Measurements from ENCODE around the gene C16orf78. TPM values are rescaled to one million over a fixed set of nuclear protein-coding genes. Genes with fewer than 3 reads are reported as not detected.

The C16orf78 gene
- total RNA-seq, 1 donor = not detected

GRCh38 chr16:49434733-49435132 lies 61.1 kb downstream of the C16orf78 start:
- TF ChIP-seq, protein P1, sequence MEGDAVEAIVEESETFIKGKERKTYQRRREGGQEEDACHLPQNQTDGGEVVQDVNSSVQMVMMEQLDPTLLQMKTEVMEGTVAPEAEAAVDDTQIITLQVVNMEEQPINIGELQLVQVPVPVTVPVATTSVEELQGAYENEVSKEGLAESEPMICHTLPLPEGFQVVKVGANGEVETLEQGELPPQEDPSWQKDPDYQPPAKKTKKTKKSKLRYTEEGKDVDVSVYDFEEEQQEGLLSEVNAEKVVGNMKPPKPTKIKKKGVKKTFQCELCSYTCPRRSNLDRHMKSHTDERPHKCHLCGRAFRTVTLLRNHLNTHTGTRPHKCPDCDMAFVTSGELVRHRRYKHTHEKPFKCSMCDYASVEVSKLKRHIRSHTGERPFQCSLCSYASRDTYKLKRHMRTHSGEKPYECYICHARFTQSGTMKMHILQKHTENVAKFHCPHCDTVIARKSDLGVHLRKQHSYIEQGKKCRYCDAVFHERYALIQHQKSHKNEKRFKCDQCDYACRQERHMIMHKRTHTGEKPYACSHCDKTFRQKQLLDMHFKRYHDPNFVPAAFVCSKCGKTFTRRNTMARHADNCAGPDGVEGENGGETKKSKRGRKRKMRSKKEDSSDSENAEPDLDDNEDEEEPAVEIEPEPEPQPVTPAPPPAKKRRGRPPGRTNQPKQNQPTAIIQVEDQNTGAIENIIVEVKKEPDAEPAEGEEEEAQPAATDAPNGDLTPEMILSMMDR (IDR thresholded peaks at IDR 0.05; ENCODE audit: insufficient read depth, low read depth, low read length) = no peak

GRCh38 chr16:49436181-49436580 lies 62.6 kb downstream of the C16orf78 start:
- TF ChIP-seq, protein P1 (IDR thresholded peaks at IDR 0.05; ENCODE audit: insufficient read depth, low read depth, low read length) = no peak
- H3K4me3 ChIP-seq (ENCODE audit: low read depth, low read length) = no peak overlapping the region
- DNase-seq (ENCODE audit: low read depth) = no peak

More at GRCh38 chr16:49434733-49435132, 61.1 kb downstream of the C16orf78 start:
- DNase-seq (ENCODE audit: low read depth) = no peak
- H3K4me3 ChIP-seq (ENCODE audit: low read depth, low read length) = no peak overlapping the region

DNA sequence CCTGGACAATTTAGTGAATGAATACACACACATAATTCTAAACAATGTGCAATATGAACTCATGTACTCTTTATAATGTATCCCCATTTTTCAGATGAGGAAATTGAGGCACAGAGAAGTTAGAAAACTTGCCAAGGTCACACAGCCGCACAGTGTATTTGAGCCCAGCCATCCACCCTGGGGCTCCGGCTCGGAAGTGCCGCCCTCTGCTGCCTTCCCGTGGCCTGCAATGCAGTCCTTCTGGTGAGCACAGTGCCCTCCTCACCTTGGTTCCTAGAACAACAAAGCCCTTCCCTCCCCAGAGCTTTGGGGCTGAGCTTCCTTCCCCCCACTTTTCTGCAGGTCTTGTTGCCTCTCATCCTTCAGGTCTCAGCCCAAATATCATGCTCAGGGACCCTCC lies 63.7 kb downstream of the C16orf78 start:
- no peak for DNase-seq (ENCODE audit: low read depth)
- no peak overlapping the region for H3K4me3 ChIP-seq (ENCODE audit: low read depth, low read length)
- TF ChIP-seq, protein P1 (IDR thresholded peaks at IDR 0.05; ENCODE audit: insufficient read depth, low read depth, low read length) = no peak

DNA sequence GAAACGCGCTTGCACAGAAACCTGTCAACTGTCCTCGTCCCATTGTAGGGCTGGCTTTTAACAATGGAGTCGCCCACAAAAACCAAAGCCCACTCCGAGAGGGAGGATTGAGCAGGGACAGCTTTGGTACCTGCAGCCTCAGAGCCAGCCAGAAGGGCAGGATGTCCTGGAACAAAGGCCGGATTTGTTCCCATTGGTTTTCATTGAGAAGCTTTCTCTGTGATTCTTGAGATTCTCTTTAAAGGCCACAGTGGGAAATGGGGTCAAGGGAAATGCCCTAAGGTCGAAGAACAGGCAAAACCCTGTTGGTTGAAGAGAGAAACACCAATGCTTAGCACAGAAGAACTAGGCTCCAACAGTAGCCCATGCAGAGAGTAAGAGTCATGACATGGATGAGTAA lies 65.4 kb downstream of the C16orf78 start:
- TF ChIP-seq, protein P1 (IDR thresholded peaks at IDR 0.05; ENCODE audit: insufficient read depth, low read depth, low read length) = no peak
- H3K4me3 ChIP-seq (ENCODE audit: low read depth, low read length) = no peak overlapping the region
- no peak for DNase-seq (ENCODE audit: low read depth)

DNA sequence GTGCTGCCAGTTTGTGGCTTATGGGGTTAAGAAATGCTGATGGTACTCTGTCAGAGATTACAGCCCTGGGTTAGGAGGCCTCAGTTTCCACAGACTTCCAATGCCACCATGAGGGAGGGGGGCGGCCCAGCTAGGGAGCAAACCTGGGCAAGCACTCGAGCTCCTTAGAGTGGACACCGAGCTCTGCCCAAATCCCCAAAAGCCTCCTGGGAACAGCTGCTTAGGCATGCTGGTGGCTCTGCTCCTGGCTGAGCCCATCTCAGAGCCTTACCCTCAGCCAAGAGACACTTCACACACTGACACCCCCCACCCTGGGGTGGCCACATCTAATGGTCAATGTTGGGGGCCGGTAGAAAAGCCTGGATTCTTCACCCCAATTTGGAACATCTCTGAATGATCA lies 66.1 kb downstream of the C16orf78 start:
- DNase-seq (ENCODE audit: low read depth) = no peak
- H3K4me3 ChIP-seq (ENCODE audit: low read depth, low read length) = no peak overlapping the region
- TF ChIP-seq, protein P1 (IDR thresholded peaks at IDR 0.05; ENCODE audit: insufficient read depth, low read depth, low read length) = no peak

DNA sequence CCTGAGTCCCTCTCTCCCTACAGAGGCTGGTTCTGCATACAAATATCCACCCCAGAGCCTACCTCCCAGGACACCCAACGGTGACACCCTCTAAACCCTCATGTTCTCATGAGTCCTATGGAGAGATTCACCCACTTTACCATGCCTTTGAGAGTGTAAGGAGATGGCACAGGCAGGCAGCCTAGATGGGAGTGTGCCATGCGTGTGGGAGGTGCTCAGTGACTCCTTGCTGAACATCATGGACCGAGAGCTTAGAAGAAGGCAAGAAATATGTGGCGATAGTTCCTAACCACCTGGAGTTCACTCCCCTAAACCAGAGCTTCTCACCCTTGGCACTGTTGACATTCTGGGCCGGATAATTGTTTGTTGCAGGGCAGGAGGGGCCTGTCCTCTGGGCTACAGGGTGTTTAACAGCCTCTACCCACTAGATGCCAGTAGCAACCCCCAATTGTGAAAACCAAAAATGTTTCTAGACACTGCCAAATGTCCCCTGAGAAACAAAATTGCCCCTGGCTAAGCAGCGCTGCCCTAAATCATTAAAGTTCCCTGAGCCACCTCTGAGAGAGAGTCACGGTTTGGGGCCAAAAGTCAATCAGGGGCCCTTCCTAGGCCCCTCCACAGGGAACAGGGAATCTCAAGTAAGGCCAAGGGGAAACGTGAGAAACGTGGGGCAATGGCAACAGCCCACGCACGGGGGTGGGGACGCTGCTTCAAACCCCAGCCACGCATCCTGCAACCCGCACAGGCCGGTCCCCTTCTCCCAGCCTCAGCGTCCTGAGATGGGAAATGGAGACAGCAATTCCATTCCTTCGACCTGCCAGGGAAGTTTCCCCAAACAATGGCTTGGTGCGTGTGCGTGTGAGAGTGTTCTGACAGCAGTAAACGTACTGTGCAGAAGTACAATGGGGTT lies 66.8 kb downstream of the C16orf78 start:
- H3K4me3 ChIP-seq (ENCODE audit: low read depth, low read length) = no peak overlapping the region
- TF ChIP-seq, protein P1 (IDR thresholded peaks at IDR 0.05; ENCODE audit: insufficient read depth, low read depth, low read length) = no peak
- DNase-seq (ENCODE audit: low read depth) = no peak

Measured in fibroblast of villous mesenchyme (primary cell).